ENCODE data around the gene ATL3.

The ATL3 gene

DNA sequence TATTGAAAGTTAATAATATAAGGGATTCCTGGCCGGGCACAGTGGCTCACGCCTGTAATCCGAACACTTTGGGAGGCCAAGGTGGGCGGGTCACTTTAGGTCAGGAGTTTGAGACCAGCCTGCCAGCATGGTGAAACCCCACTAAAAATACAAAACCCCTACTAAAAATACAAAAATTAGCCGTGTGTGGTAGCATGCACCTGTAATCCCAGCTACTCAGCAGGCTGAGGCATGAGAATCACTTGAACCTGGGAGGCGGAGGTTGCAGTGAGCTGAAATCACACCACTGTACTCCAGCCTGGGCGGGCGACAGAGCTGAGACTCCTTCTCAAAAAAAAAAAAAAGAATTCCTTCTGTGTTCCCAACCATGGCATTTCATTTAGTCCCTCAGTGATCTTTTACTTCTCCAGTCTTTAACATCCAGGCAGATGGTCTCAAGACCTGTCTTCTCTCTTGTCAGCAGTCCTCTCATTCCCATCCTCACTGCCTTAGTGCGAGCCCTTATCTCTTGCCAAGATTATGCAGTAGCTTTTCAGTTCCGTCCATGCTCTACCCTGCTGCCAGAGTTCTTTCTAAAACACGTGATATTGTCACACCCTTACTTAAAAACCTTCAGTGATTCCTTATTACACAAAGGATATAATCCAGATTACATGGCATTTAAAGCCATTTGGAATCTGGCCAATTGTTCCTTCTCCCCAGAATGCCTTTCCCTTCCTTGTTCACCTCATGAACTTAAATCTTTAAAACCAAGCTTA, 28.0 kb upstream of the ATL3 start:
- Histone ChIP-seq H3K4me1 (ENCODE audit: insufficient read depth, low read length, severe bottlenecking) (peaks cover 25% of the 10 kb centered on the region), H3K4me3 (ENCODE audit: low read depth, low read length, poor library complexity, severe bottlenecking) (no peak overlapping the region), H3K36me3 (ENCODE audit: insufficient read depth, low read length) (peaks cover 10% of the 10 kb centered on the region; the same call in 1 of the 2 replicates), H4K20me1 (ENCODE audit: insufficient read depth, low read length) (no peaks in the 10 kb centered on the region), H3F3A (ENCODE audit: insufficient read depth, low read length) (no peaks in the 10 kb centered on the region), H3K9me3 (ENCODE audit: low read length) (no peaks in the 10 kb centered on the region), H3K9ac (ENCODE audit: low read length) (no peak overlapping the region), H3K9me2 (ENCODE audit: low read depth, low read length) (no peaks in the 10 kb centered on the region), H3K4me2 (ENCODE audit: low read length) (no peak overlapping the region), H3K79me2 (ENCODE audit: insufficient read depth, low read length) (peaks cover 56% of the 10 kb centered on the region), H3K27me3 (ENCODE audit: insufficient read depth, low read length) (no peaks in the 10 kb centered on the region), H3K27ac (ENCODE audit: low read depth, low read length, poor library complexity, severe bottlenecking) (peak overlapping the region; percentile 12), H2AFZ (ENCODE audit: low read length) (no peak overlapping the region)
- no peak for TF ChIP-seq EZH2 (IDR thresholded peaks at IDR 0.05; ENCODE audit: borderline replicate concordance, low read length)
- TF ChIP-seq, protein P1, sequence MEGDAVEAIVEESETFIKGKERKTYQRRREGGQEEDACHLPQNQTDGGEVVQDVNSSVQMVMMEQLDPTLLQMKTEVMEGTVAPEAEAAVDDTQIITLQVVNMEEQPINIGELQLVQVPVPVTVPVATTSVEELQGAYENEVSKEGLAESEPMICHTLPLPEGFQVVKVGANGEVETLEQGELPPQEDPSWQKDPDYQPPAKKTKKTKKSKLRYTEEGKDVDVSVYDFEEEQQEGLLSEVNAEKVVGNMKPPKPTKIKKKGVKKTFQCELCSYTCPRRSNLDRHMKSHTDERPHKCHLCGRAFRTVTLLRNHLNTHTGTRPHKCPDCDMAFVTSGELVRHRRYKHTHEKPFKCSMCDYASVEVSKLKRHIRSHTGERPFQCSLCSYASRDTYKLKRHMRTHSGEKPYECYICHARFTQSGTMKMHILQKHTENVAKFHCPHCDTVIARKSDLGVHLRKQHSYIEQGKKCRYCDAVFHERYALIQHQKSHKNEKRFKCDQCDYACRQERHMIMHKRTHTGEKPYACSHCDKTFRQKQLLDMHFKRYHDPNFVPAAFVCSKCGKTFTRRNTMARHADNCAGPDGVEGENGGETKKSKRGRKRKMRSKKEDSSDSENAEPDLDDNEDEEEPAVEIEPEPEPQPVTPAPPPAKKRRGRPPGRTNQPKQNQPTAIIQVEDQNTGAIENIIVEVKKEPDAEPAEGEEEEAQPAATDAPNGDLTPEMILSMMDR (IDR thresholded peaks at IDR 0.05; ENCODE audit: low read length), result no peak

DNA sequence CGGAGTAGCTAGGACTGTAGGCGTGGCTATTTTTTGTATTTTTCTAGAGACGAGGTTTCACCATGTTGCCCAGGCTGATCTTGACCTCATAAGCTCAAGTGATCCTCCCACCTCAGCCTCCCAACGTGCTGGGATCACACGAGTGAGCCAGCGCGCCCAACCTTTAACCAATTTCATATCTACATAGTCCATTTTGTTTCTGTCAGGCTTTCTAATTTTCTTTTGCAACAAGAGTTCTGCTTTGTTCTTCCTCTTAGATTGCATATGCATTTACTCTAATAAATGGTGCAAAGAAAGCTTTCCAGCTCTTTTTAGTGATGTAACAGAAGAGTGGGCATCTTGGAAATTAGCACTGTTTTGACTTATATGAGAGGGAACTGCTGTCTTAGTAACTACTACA, 23.4 kb upstream of the ATL3 start:
- Histone ChIP-seq H3K27me3 (ENCODE audit: insufficient read depth, low read length) (no peaks in the 10 kb centered on the region), H3K9me3 (ENCODE audit: low read length) (no peaks in the 10 kb centered on the region), H2AFZ (ENCODE audit: low read length) (no peak overlapping the region), H3K4me3 (ENCODE audit: low read depth, low read length, poor library complexity, severe bottlenecking) (no peak overlapping the region), H3K27ac (ENCODE audit: low read depth, low read length, poor library complexity, severe bottlenecking) (no peak overlapping the region), H3K4me2 (ENCODE audit: low read length) (no peak overlapping the region), H3K79me2 (ENCODE audit: insufficient read depth, low read length) (peaks cover 58% of the 10 kb centered on the region), H3K9me2 (ENCODE audit: low read depth, low read length) (no peaks in the 10 kb centered on the region), H4K20me1 (ENCODE audit: insufficient read depth, low read length) (no peaks in the 10 kb centered on the region), H3K4me1 (ENCODE audit: insufficient read depth, low read length, severe bottlenecking) (peaks cover 11% of the 10 kb centered on the region), H3F3A (ENCODE audit: insufficient read depth, low read length) (no peaks in the 10 kb centered on the region), H3K9ac (ENCODE audit: low read length) (no peak overlapping the region), H3K36me3 (ENCODE audit: insufficient read depth, low read length) (no peaks in the 10 kb centered on the region)
- no peak for TF ChIP-seq EZH2 (IDR thresholded peaks at IDR 0.05; ENCODE audit: borderline replicate concordance, low read length)
- TF ChIP-seq, protein P1 (IDR thresholded peaks at IDR 0.05; ENCODE audit: low read length), result no peak

DNA sequence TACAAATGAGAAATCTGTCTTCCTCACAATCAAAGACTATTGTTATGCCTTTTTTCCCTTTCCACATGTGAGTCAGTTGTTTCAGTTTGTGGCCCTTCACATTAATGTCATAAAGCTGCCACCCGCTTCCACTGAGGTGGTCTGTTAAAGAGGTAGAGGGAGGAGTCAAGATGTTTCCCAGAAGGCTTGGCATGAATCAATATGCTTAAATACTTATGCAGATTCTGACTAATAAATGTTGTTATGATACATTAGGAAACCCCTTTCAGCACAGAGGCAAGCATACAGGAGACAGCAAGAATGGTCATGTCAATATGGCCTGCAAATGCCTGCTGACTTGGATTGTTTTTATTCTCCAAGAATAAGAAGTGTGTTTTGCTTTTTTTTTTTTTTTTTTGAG, 16.7 kb upstream of the ATL3 start:
- no peak overlapping the region for H3K4me3 ChIP-seq (ENCODE audit: low read depth, low read length, poor library complexity, severe bottlenecking)
- H2AFZ ChIP-seq (ENCODE audit: low read length), result no peak overlapping the region
- H3K79me2 ChIP-seq (ENCODE audit: insufficient read depth, low read length), result peaks cover 88% of the 10 kb centered on the region
- H3K9me2 ChIP-seq (ENCODE audit: low read depth, low read length), result no peaks in the 10 kb centered on the region
- H3K9ac ChIP-seq (ENCODE audit: low read length), result no peak overlapping the region
- no peak for TF ChIP-seq EZH2 (IDR thresholded peaks at IDR 0.05; ENCODE audit: borderline replicate concordance, low read length)
- TF ChIP-seq, protein P1 (IDR thresholded peaks at IDR 0.05; ENCODE audit: low read length), result no peak
- H3K4me2 ChIP-seq (ENCODE audit: low read length), result no peak overlapping the region
- no peaks in the 10 kb centered on the region for H3K27me3 ChIP-seq (ENCODE audit: insufficient read depth, low read length)
- no peaks in the 10 kb centered on the region for H3F3A ChIP-seq (ENCODE audit: insufficient read depth, low read length)
- no peaks in the 10 kb centered on the region for H4K20me1 ChIP-seq (ENCODE audit: insufficient read depth, low read length)
- no peaks in the 10 kb centered on the region for H3K36me3 ChIP-seq (ENCODE audit: insufficient read depth, low read length)
- no peaks in the 10 kb centered on the region for H3K9me3 ChIP-seq (ENCODE audit: low read length)
- H3K27ac ChIP-seq (ENCODE audit: low read depth, low read length, poor library complexity, severe bottlenecking), result no peak overlapping the region
- H3K4me1 ChIP-seq (ENCODE audit: insufficient read depth, low read length, severe bottlenecking), result peaks cover 31% of the 10 kb centered on the region

All from OCI-LY1 (cell line).